Mesendoderm (in vitro differentiated cells): ENCODE measurements around the gene FAM98A.

Source experiments
- DNase-seq: peaks from one replicate; pipeline ENCODE4 v3.0.0; 2013
- H2AK5ac ChIP-seq: 2 replicates; pipeline ENCODE4 v1.6.1; 2013; ENCODE audit warnings: low read length, inconsistent platforms
- H2BK120ac ChIP-seq: 2 replicates; pipeline ENCODE4 v1.6.1; 2013; ENCODE audit warnings: low read depth, mild to moderate bottlenecking, low read length, moderate library complexity, mixed read lengths
- H2BK15ac ChIP-seq: replicated peaks from 2 replicates; pipeline ENCODE4 v1.6.1; 2013; ENCODE audit warnings: low read depth, mild to moderate bottlenecking, moderate library complexity
- H2BK5ac ChIP-seq: 2 replicates; pipeline ENCODE4 v1.6.1; 2013; ENCODE audit warnings: low read length, inconsistent platforms
- H3K18ac ChIP-seq: 2 replicates; pipeline ENCODE4 v1.6.1; 2013; ENCODE audit warnings: mild to moderate bottlenecking, low read length, mixed read lengths
- H3K23ac ChIP-seq: one replicate; pipeline ENCODE4 v1.6.1; 2013; ENCODE audit warnings: low read length
- H3K27ac ChIP-seq: 2 replicates; pipeline ENCODE4 v1.5.1; 2013; ENCODE audit warnings: low read depth, mild to moderate bottlenecking, inconsistent platforms, low read length, moderate library complexity
- H3K27me3 ChIP-seq: 2 replicates; pipeline ENCODE4 v1.6.1; 2013; ENCODE audit warnings: low read length, control low read depth, mild to moderate bottlenecking, inconsistent platforms; ENCODE audit not compliant: insufficient read depth, poor library complexity
- H3K36me3 ChIP-seq: 2 replicates; pipeline ENCODE4 v1.6.1; 2013; ENCODE audit warnings: low read length, inconsistent platforms; ENCODE audit not compliant: control insufficient read depth, insufficient read depth
- H3K4ac ChIP-seq: one replicate; pipeline ENCODE4 v1.6.1; 2013; ENCODE audit warnings: low read depth, mild to moderate bottlenecking, low read length, moderate library complexity
- H3K4me1 ChIP-seq: 2 replicates; pipeline ENCODE4 v1.6.1; 2013; ENCODE audit warnings: low read depth, low read length, inconsistent platforms; ENCODE audit not compliant: control insufficient read depth
- H3K4me2 ChIP-seq: 2 replicates; pipeline ENCODE4 v1.6.1; 2013; ENCODE audit warnings: low read length
- H3K4me3 ChIP-seq: 2 replicates; pipeline ENCODE4 v1.5.1; 2013; ENCODE audit warnings: mild to moderate bottlenecking, low read length
- H3K56ac ChIP-seq: one replicate; pipeline ENCODE4 v1.6.1; 2013; ENCODE audit warnings: low read length
- H3K79me1 ChIP-seq: 2 replicates; pipeline ENCODE4 v1.6.1; 2013; ENCODE audit warnings: low read length, inconsistent platforms
- H3K79me2 ChIP-seq: 2 replicates; pipeline ENCODE4 v1.6.1; 2013; ENCODE audit warnings: mild to moderate bottlenecking, low read length; ENCODE audit not compliant: control insufficient read depth, insufficient read depth
- H3K9ac ChIP-seq: 2 replicates; pipeline ENCODE4 v1.6.1; 2013; ENCODE audit warnings: low read length, inconsistent platforms
- H4K5ac ChIP-seq: one replicate; pipeline ENCODE4 v1.6.1; 2013; ENCODE audit warnings: low read length
- H4K8ac ChIP-seq: one replicate; pipeline ENCODE4 v1.6.1; 2013; ENCODE audit warnings: low read depth, mild to moderate bottlenecking, control low read depth, low read length, moderate library complexity
- WGBS: extraction: QIAGEN DNeasy Blood & Tissue Kit; methylation state at CpG from one replicate; pipeline ENCODE4 v1.1.7; 2013; ENCODE audit warnings: low lambda C conversion rate, missing lambda C conversion rate; ENCODE audit not compliant: insufficient coverage; ENCODE audit errors: extremely low coverage; 5-methylcytosine and 5-hydroxymethylcytosine counted together

The FAM98A gene

GRCh38 chr2:33595385-33595784 lies 3.7 kb downstream of the FAM98A start:
- H3K79me1 ChIP-seq = peaks cover 5% of the 10 kb centered on the region
- no CpG with 5 or more reads among the region's 3 CpGs for WGBS
- no peak overlapping the region for H2BK120ac ChIP-seq
- no peak overlapping the region for H3K23ac ChIP-seq
- no peak overlapping the region for H3K4me2 ChIP-seq
- no peak overlapping the region for H2BK15ac ChIP-seq
- H3K56ac ChIP-seq = no peak overlapping the region
- no peaks in the 10 kb centered on the region for H3K36me3 ChIP-seq
- no peak overlapping the region for H4K5ac ChIP-seq
- no peak overlapping the region for H3K27ac ChIP-seq
- H4K8ac ChIP-seq = no peak overlapping the region
- no peak overlapping the region for H2AK5ac ChIP-seq
- no peak overlapping the region for H3K4ac ChIP-seq
- no peak overlapping the region for H3K18ac ChIP-seq
- H3K4me3 ChIP-seq = no peak overlapping the region
- no peak overlapping the region for H2BK5ac ChIP-seq
- DNase-seq = no peak
- peaks cover 14% of the 10 kb centered on the region for H3K79me2 ChIP-seq
- no peaks in the 10 kb centered on the region for H3K4me1 ChIP-seq
- H3K27me3 ChIP-seq = no peaks in the 10 kb centered on the region
- H3K9ac ChIP-seq = no peak overlapping the region

- Histone ChIP-seq H2AK5ac (no peak overlapping the region), H3K79me2 (no peaks in the 10 kb centered on the region), H3K4me3 (no peak overlapping the region), H3K4me2 (no peak overlapping the region), H2BK120ac (no peak overlapping the region), H3K4ac (no peak overlapping the region), H2BK5ac (no peak overlapping the region), H3K9ac (no peak overlapping the region), H3K56ac (no peak overlapping the region), H3K27ac (no peak overlapping the region), H4K5ac (no peak overlapping the region), H3K36me3 (peaks cover 1% of the 10 kb centered on the region), H3K27me3 (no peaks in the 10 kb centered on the region), H3K23ac (no peak overlapping the region), H3K79me1 (no peaks in the 10 kb centered on the region), H3K4me1 (no peaks in the 10 kb centered on the region), H3K18ac (no peak overlapping the region), H4K8ac (no peak overlapping the region), H2BK15ac (no peak overlapping the region)
- WGBS = no CpG with 5 or more reads among the region's 1 CpG
- no peak for DNase-seq
Measured at GRCh38 chr2:33589444-33589843, 9.7 kb downstream of the FAM98A start.

- Histone ChIP-seq H4K8ac (no peak overlapping the region), H2BK15ac (no peak overlapping the region), H3K79me1 (no peaks in the 10 kb centered on the region), H3K4ac (no peak overlapping the region), H3K27ac (no peak overlapping the region), H3K4me1 (no peaks in the 10 kb centered on the region), H3K27me3 (no peaks in the 10 kb centered on the region), H4K5ac (no peak overlapping the region), H3K4me3 (no peak overlapping the region), H3K36me3 (peaks cover 1% of the 10 kb centered on the region), H3K56ac (no peak overlapping the region), H2BK5ac (no peak overlapping the region), H2AK5ac (no peak overlapping the region), H2BK120ac (no peak overlapping the region), H3K4me2 (no peak overlapping the region), H3K18ac (no peak overlapping the region), H3K23ac (no peak overlapping the region), H3K9ac (no peak overlapping the region), H3K79me2 (no peaks in the 10 kb centered on the region)
- DNase-seq = no peak
- WGBS = no CpG with 5 or more reads among the region's 2 CpGs
Measured at GRCh38 chr2:33588232-33588631, 10.9 kb downstream of the FAM98A start.

- Histone ChIP-seq H3K18ac (no peak overlapping the region), H2AK5ac (no peak overlapping the region), H3K4me1 (no peaks in the 10 kb centered on the region), H3K36me3 (peaks cover 1% of the 10 kb centered on the region), H3K56ac (no peak overlapping the region), H3K79me1 (no peaks in the 10 kb centered on the region), H2BK5ac (no peak overlapping the region), H3K27me3 (no peaks in the 10 kb centered on the region), H4K8ac (no peak overlapping the region), H2BK15ac (no peak overlapping the region), H3K4me3 (no peak overlapping the region), H3K9ac (no peak overlapping the region), H3K4ac (no peak overlapping the region), H3K23ac (no peak overlapping the region), H3K79me2 (no peaks in the 10 kb centered on the region), H2BK120ac (no peak overlapping the region), H4K5ac (no peak overlapping the region), H3K4me2 (no peak overlapping the region), H3K27ac (no peak overlapping the region)
- DNase-seq = no peak
- WGBS = no CpG with 5 or more reads among the region's 2 CpGs
Measured at GRCh38 chr2:33586766-33587165, 12.3 kb downstream of the FAM98A start.

- Histone ChIP-seq H3K4me1 (no peaks in the 10 kb centered on the region), H3K18ac (no peak overlapping the region), H3K56ac (no peak overlapping the region), H2BK5ac (no peak overlapping the region), H3K79me1 (peaks cover 1% of the 10 kb centered on the region), H2BK15ac (no peak overlapping the region), H4K5ac (no peak overlapping the region), H3K4ac (no peak overlapping the region), H3K9ac (no peak overlapping the region), H3K27me3 (no peaks in the 10 kb centered on the region), H3K79me2 (no peaks in the 10 kb centered on the region), H3K36me3 (peaks cover 1% of the 10 kb centered on the region), H3K4me3 (no peak overlapping the region), H3K23ac (no peak overlapping the region), H4K8ac (no peak overlapping the region), H2BK120ac (no peak overlapping the region), H2AK5ac (no peak overlapping the region), H3K4me2 (no peak overlapping the region), H3K27ac (no peak overlapping the region)
- no CpG with 5 or more reads among the region's 2 CpGs for WGBS
- DNase-seq = peak; percentile 45
Measured at GRCh38 chr2:33583194-33583938, 15.7 kb downstream of the FAM98A start.

- Histone ChIP-seq H3K79me2 (no peaks in the 10 kb centered on the region), H3K9ac (no peak overlapping the region), H4K5ac (no peak overlapping the region), H3K4me1 (no peaks in the 10 kb centered on the region), H2BK5ac (no peak overlapping the region), H3K27me3 (no peaks in the 10 kb centered on the region), H3K18ac (no peak overlapping the region), H3K56ac (no peak overlapping the region), H4K8ac (no peak overlapping the region), H2AK5ac (no peak overlapping the region), H3K23ac (no peak overlapping the region), H2BK15ac (no peak overlapping the region), H3K4ac (no peak overlapping the region), H3K4me3 (no peak overlapping the region), H2BK120ac (no peak overlapping the region), H3K4me2 (no peak overlapping the region), H3K36me3 (no peaks in the 10 kb centered on the region), H3K27ac (no peak overlapping the region), H3K79me1 (peaks cover 1% of the 10 kb centered on the region)
- DNase-seq = no peak
- no CpG with 5 or more reads among the region's 5 CpGs for WGBS
Measured at GRCh38 chr2:33581872-33582271, 17.2 kb downstream of the FAM98A start.
